ENCODE measurements around the gene SLC34A3.
A peak's percentile ranks its signal among the peaks of the same experiment; 100 is the strongest.
"Not testable (repeated sequence)": the region's sequence is repeated elsewhere in the genome, so short reads cannot be mapped to it uniquely, and the experiment has no call there.

The SLC34A3 gene

GRCh38 chr9:137231372-137232039 is 805 bp downstream of the SLC34A3 start:
- DNase-seq = no peak

GRCh38 chr9:137232101-137232500 is 1.4 kb downstream of the SLC34A3 start:
- DNase-seq = no peak

- DNase-seq = no peak
These were observed 1.8 kb downstream of the SLC34A3 start for GRCh38 chr9:137232510-137232909.

- no peak for DNase-seq
These were observed 2.7 kb downstream of the SLC34A3 start for GRCh38 chr9:137233143-137233980.

- DNase-seq = no peak
These were observed 3.5 kb downstream of the SLC34A3 start for GRCh38 chr9:137234055-137234697.

- DNase-seq = no peak
These were observed 4.2 kb downstream of the SLC34A3 start for GRCh38 chr9:137234758-137235423.

GRCh38 chr9:137235424-137236237 is 4.9 kb downstream of the SLC34A3 start:
- DNase-seq = no peak

- peak; percentile 90 for DNase-seq
These were observed 5.7 kb downstream of the SLC34A3 start for GRCh38 chr9:137236238-137236935.

- no peak for DNase-seq
These were observed 6.3 kb downstream of the SLC34A3 start for GRCh38 chr9:137236936-137237421.

- no peak for DNase-seq
These were observed 7.3 kb downstream of the SLC34A3 start for GRCh38 chr9:137237759-137238726.

GRCh38 chr9:137239541-137240200 is 9.0 kb downstream of the SLC34A3 start:
- not testable (repeated sequence) for DNase-seq

GRCh38 chr9:137240318-137240840 is 9.7 kb downstream of the SLC34A3 start:
- DNase-seq = peak; percentile 79

- peak; percentile 100 for DNase-seq
These were observed 10.3 kb downstream of the SLC34A3 start, which contains the start of gene TUBB4B for GRCh38 chr9:137240841-137241489. Gene TUBB4B (plus strand): TSS chr9:137241287. CDS start chr9:137241361, 74 bp downstream.

- DNase-seq = peak; percentile 65
These were observed 11.0 kb downstream of the SLC34A3 start for GRCh38 chr9:137241490-137242268.

- DNase-seq = no peak
These were observed 11.8 kb downstream of the SLC34A3 start for GRCh38 chr9:137242269-137243203.

GRCh38 chr9:137243266-137243625 is 12.5 kb downstream of the SLC34A3 start:
- DNase-seq = not testable (repeated sequence)

All from CD4-positive, alpha-beta T cell treated with Interleukin-21 for 1 hour (primary cell).